Measurements from ENCODE around the gene SLC38A2.

SLC38A2 gene

GRCh38 chr12:46373301-46374296 is 1.0 kb upstream of the SLC38A2 start:
- TF ChIP-seq, protein P1, sequence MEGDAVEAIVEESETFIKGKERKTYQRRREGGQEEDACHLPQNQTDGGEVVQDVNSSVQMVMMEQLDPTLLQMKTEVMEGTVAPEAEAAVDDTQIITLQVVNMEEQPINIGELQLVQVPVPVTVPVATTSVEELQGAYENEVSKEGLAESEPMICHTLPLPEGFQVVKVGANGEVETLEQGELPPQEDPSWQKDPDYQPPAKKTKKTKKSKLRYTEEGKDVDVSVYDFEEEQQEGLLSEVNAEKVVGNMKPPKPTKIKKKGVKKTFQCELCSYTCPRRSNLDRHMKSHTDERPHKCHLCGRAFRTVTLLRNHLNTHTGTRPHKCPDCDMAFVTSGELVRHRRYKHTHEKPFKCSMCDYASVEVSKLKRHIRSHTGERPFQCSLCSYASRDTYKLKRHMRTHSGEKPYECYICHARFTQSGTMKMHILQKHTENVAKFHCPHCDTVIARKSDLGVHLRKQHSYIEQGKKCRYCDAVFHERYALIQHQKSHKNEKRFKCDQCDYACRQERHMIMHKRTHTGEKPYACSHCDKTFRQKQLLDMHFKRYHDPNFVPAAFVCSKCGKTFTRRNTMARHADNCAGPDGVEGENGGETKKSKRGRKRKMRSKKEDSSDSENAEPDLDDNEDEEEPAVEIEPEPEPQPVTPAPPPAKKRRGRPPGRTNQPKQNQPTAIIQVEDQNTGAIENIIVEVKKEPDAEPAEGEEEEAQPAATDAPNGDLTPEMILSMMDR (IDR thresholded peaks at IDR 0.05) = no peak

GRCh38 chr12:46371718-46372543 is 642 bp downstream of the SLC38A2 start:
- H3K36me3 ChIP-seq = peaks cover 42% of the 10 kb centered on the region
- no peaks in the 10 kb centered on the region for H3K27me3 ChIP-seq
- H3K27ac ChIP-seq = peak overlapping the region; percentile 97
- TF ChIP-seq, protein P1 (IDR thresholded peaks at IDR 0.05) = peak; percentile 17
- H3K4me3 ChIP-seq (ENCODE audit: low read depth in 1 of 2, low read length in 1 of 2) = peak overlapping the region; percentile 91 to 99
- H3K4me1 ChIP-seq (ENCODE audit: control insufficient read depth in 1 of 2, insufficient read depth in 1 of 2, low read depth in 1 of 2, low read length in 1 of 2) = peaks cover 53 to 60% of the 10 kb centered on the region in 2 experiments
- H3K9me3 ChIP-seq = no peaks in the 10 kb centered on the region

More at GRCh38 chr12:46373301-46374296, 1.0 kb upstream of the SLC38A2 start:
- H3K4me3 ChIP-seq (ENCODE audit: low read depth in 1 of 2, low read length in 1 of 2) = peak overlapping the region; percentile 91 to 99
- H3K9me3 ChIP-seq = no peaks in the 10 kb centered on the region
- no peaks in the 10 kb centered on the region for H3K27me3 ChIP-seq
- peaks cover 37 to 43% of the 10 kb centered on the region in 2 experiments for H3K4me1 ChIP-seq (ENCODE audit: control insufficient read depth in 1 of 2, insufficient read depth in 1 of 2, low read depth in 1 of 2, low read length in 1 of 2)
- peaks cover 25% of the 10 kb centered on the region for H3K36me3 ChIP-seq
- peak overlapping the region; percentile 97 for H3K27ac ChIP-seq

DNA sequence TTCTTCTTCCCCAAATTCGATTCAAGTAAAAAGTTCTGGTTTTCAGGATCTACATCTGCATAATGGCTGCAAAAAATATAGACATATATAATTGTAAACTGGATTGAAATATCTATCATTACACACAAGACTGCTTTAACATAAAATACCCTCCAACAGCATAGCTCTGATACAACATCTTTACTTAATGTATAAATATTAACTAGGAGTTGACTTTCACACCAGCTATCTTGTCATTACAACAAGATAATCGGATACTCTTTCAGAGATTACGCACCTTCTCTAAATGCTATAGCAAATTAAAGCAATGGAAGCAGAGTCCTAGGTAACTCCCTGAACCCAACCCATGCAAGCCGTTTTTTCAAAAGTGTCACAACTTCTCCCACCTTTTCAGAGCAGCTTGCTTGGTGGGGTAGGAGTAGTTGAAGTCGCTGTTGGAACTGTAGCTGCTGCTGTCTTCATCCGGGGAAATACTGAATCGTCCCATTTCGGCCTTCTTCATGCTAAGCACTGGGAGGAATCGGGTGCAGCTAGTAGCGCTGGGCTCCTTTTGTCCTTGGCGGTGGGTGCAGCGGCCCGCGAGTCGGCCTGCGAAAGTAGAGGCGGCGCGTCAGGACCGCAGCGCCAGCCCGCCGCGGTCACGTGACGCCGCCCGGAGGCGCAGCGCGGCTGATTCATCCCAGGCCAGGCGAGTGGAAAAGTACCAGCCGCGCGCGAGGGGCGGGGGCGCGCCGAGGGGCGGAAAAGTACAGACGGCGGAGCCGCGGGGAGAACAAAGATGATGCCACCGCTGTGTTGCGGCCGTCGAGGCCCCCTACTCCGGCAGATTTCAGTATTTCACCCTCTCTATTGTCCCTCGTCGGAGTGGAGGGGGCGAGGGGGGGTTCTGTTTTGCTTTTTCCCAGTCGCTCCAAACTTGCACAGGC is 1.5 kb downstream of the SLC38A2 start:
- peak overlapping the region; percentile 97 for H3K27ac ChIP-seq
- peaks cover 50% of the 10 kb centered on the region for H3K36me3 ChIP-seq
- peaks cover 56 to 62% of the 10 kb centered on the region in 2 experiments for H3K4me1 ChIP-seq (ENCODE audit: control insufficient read depth in 1 of 2, insufficient read depth in 1 of 2, low read depth in 1 of 2, low read length in 1 of 2)
- H3K27me3 ChIP-seq = no peaks in the 10 kb centered on the region
- TF ChIP-seq, protein P1 (IDR thresholded peaks at IDR 0.05) = peak; percentile 62
- peak overlapping the region; percentile 91 to 99 for H3K4me3 ChIP-seq (ENCODE audit: low read depth in 1 of 2, low read length in 1 of 2)
- no peaks in the 10 kb centered on the region for H3K9me3 ChIP-seq

GRCh38 chr12:46370380-46370734 is 2.2 kb downstream of the SLC38A2 start:
- peak overlapping the region; percentile 91 to 99 for H3K4me3 ChIP-seq (ENCODE audit: low read depth in 1 of 2, low read length in 1 of 2)
- H3K27me3 ChIP-seq = no peaks in the 10 kb centered on the region
- H3K9me3 ChIP-seq = no peaks in the 10 kb centered on the region
- H3K4me1 ChIP-seq (ENCODE audit: control insufficient read depth in 1 of 2, insufficient read depth in 1 of 2, low read depth in 1 of 2, low read length in 1 of 2) = peaks cover 60 to 65% of the 10 kb centered on the region in 2 experiments
- TF ChIP-seq, protein P1 (IDR thresholded peaks at IDR 0.05) = no peak
- peak overlapping the region; percentile 97 for H3K27ac ChIP-seq
- H3K36me3 ChIP-seq = peaks cover 57% of the 10 kb centered on the region
